Hepatic stellate cell (primary cell): ENCODE results near the gene OR1A2.
"Not testable (repeated sequence)": the region's sequence is repeated elsewhere in the genome, so short reads cannot be mapped to it uniquely, and the experiment has no call there.

Experiments
- DNase-seq: peaks from one replicate; pipeline ENCODE4 v3.0.0; 2011; ENCODE audit warnings: low spot score

OR1A2 gene

GRCh38 chr17:3197219-3197618 lies at the start of gene OR1A2:
OR1A2 (plus strand) TSS chr17:3197519; CDS start chr17:3197519, 0 bp downstream.
- DNase-seq = no peak

GRCh38 chr17:3157218-3157617 lies 40.1 kb upstream of the OR1A2 start:
- no peak for DNase-seq

GRCh38 chr17:3167574-3167973 lies 29.7 kb upstream of the OR1A2 start:
- no peak for DNase-seq

DNA sequence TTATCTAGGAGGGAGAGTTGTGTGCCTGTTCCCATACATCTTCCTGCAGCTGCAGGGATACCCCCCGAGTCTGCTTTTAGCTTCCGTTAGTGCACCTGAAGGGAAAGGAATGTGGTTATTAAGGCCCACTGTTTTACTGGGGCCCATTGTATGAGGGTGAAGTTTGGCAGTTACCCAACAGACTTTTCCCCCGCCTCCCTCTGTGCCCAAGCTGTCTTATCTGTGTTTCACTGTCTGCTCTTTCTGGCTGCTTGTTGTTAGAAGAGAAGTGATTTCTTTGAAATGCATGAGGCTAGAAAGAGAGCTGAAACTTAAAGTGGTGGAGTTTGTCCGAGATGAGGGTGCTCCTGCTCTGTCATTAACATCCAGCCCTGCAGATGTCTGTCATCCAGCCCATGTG lies 7.4 kb upstream of the OR1A2 start:
- DNase-seq = no peak

DNA sequence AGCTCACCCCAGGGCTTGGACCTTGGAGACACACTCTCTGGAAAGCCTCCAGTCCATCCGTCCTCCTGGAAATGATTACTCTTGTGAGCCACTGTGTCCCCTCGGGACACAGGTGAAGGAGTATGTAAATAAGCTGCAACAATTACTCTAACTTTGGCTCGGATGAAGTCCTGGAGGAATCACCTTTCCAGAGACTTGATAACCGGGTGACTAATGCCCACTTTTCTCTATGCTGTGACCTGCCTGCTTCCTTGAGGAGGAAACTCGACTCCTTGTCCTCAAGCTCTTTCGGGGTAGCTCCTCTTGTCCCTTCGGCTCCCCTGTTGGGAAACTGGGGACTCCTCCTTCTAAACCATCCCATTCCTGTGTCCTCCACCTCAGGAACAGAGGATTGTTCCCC lies 10.0 kb downstream of the OR1A2 start, which contains the start of gene OR1A1:
Gene OR1A1, plus strand, starts transcription at position 301 of the 400 bp plus-strand sequence. CDS start 7,954 bp downstream, outside the sequence.
- no peak for DNase-seq

- no peak for DNase-seq
Measured at GRCh38 chr17:3208484-3208883, 11.2 kb downstream of the OR1A2 start.

DNA sequence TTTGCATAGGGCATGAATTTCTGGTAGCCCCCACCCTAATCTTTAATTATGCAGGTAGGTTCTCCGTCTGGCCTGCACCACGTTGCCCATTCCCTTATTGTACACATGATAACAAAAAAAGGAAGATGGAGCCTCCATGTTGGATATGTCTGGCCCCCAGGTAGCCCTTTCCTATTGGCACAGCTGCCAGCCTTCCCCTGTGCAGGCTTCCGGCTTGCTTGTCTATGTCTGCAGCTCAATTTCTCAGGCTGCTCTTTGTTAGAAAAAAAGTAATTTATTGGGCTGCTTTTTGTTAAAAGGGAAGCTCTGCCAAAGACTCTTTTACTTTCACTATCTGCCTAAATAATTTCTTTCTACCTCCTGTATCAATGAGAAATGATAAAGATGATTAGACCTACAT lies 15.7 kb downstream of the OR1A2 start:
- no peak for DNase-seq

DNA sequence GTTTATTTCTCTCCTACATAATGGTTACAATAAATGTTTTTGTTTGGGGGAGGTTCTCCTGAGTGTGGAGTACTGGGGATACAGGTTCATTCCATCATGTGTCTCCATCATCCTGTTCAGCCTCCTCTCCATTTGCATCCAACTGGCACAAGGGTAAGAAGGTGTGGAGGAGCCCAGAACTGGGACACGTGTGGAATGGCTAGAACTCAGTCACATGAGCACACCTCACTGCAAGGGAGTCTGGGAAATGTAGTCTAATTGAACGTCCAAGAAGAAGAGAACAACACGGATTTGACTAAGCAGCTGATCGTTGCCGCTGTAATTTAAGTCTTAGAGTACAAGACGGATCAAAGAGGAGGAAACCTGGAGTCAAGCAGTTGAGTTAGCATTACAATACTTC lies 16.3 kb downstream of the OR1A2 start:
- DNase-seq = no peak

DNA sequence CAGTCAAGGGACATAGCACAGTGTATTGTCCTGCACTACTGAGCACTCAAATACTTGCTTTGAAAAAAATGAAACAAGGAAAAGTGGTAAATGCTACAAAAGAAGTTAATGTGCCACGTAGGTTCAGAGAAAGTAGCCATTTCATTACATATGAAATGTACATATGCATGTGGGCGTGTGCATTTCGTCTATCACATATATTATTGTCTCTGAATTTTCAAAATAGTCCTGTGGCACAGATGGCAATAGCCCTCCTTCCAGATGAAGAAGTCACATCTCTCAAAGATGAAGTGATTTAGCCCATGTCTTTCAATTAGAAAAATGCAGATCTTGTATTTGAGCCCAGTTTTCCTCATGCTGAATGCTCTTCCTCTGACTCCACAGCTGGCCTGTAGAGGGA lies 22.7 kb downstream of the OR1A2 start:
- not testable (repeated sequence) for DNase-seq

DNA sequence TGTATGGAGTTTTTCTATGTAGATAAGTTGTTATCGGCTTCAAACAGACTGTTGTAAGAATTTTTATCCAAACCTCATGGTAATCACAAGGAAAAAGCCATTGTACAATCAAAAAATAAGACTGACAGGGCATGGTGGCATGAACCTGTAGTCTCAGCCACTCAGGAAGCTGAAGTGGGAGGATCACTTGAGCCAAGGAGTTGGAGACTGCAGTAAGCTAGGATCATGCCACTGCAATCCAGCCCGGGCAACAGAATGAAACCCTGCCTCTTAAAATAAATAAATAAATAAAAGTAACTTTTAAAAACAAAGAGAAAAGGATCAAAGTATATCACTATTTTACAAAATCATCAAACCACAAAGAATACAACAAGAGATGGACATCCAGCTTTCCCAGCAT lies 24.5 kb downstream of the OR1A2 start:
- DNase-seq = no peak

DNA sequence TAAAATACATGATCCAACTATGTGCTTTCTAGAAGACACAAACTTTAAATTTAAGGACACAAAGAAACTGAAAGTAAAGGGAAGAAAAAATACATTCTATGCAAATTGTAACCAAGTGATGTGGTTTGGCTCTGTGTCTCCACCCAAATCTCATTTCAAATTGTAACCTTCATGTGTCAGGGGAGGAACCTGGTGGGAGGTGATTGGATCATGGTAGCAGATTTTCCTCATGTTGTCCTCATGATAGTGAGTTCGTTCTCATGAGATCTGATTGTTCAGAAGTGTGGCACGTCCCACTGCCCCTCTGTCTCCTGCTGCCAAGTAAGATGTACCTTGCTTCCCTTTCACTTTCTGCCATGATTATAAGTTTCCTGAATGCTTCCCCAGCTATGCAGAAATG lies 25.2 kb downstream of the OR1A2 start:
- no peak for DNase-seq

GRCh38 chr17:3224721-3225352 lies 27.5 kb downstream of the OR1A2 start:
- not testable (repeated sequence) for DNase-seq

- not testable (repeated sequence) for DNase-seq
Measured at GRCh38 chr17:3232300-3232699, 35.0 kb downstream of the OR1A2 start.

DNA sequence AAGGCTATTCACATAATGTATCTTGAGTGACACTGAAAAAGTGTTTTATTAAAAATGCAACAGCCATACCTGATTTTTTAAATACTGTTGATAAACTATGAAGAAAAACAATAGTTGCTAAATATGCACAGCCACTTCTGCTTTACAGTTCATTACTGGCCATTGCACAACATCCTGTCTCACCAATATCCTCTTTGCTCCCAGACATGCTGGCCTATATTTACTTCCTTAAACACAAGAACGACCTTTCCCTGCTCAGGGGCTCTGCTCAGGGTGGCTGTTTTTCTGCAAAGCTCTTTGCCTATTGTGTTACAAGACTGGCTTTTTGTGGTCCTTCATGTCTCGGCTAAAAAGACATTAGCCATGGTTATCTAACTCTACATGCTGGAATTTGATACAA lies 41.4 kb downstream of the OR1A2 start:
- not testable (repeated sequence) for DNase-seq

GRCh38 chr17:3241044-3241443 lies 43.7 kb downstream of the OR1A2 start:
- not testable (repeated sequence) for DNase-seq

DNA sequence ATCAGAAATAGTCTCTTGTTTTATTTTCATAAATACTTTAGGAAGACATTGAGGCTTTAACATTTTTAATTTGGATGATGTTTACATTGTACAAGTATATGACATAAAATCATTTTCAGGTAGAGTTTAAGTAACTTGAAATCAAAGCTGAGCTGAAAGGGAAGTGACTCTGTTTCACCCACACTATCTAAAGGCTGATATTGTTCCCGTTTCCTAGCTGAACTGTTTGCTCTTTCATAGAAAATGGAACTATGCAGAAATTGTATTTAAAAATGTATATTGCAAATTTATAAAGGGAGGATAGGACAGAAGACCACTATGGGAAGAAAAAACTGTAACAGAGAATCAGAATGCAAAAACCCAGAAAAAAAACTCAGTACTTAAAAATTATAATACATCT lies 47.5 kb downstream of the OR1A2 start:
- DNase-seq = not testable (repeated sequence)
